Measurements from ENCODE around the gene PNCK. TPM values are rescaled to one million over a fixed set of nuclear protein-coding genes. Genes with fewer than 3 reads are reported as not detected.

Gene PNCK
- total RNA-seq, 1 experiment from 2014 or later: 2.3 TPM

DNA sequence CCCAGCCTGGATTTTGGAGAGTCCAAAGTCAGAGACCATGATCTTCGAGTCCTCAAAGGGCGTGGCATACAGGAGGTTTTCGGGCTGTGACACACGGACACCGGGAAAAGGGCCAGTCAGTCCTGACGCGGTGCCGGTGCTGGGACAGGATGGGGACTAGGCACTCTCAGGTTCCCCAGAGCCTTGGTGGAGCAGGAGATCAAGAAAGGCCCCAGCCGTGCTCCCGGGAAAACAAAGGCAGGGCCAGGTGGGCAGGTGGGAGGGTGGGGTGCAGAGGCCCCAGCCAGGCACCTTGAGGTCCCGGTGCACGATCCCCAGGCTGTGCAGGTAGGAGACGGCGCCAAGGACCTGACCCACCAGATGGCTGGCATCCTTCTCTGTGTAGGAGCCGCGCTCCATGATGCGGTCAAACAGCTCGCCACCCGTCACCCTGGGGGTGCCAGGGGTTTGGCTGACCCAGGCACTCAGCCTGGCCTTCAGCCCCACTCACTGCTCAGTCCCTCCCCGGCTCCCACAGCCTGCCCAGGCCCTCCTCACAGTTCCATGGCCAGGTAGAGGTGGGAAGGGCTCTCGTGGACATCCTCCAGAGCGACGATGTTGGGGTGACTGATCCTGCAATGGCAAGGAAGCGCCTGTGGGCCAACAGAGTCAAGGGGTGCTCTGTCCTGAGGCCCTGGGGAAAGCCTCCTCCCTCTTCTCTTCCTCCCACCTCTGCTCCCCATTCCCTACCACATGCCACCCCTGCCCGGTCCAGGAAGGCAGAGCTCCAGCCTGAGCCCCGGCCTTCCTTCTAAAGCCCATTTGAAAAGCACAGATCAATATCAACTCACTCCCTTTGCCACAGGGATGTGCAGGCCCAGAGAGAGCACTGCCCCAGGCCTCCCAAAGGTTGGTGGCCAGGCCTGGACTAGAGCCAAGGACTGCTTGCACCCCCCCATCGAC lies 1.8 kb downstream of the PNCK start:
- Histone ChIP-seq H3K9me3 (ENCODE audit: control insufficient read depth, insufficient read depth, low read depth, low read length) (no peaks in the 10 kb centered on the region), H3K4me3 (ENCODE audit: low read depth in 2 of 2, low read length in 2 of 2) (no peak overlapping the region), H3K27me3 (ENCODE audit: control insufficient read depth, insufficient read depth, low read length) (no peaks in the 10 kb centered on the region), H3K27ac (ENCODE audit: low read length) (no peak overlapping the region), H3K4me1 (ENCODE audit: control insufficient read depth, insufficient read depth, low read length) (no peaks in the 10 kb centered on the region), H3K36me3 (ENCODE audit: control insufficient read depth, insufficient read depth, low read length) (no peaks in the 10 kb centered on the region)
- DNase-seq (ENCODE audit: low read depth, low spot score) (no peak), ATAC-seq (no peak)
- TF ChIP-seq REST (IDR thresholded peaks at IDR 0.05; ENCODE audit: insufficient read depth in 1 of 2, low read depth in 2 of 2, low read length in 1 of 2) (no peak), SIN3A (IDR thresholded peaks at IDR 0.05; ENCODE audit: borderline replicate concordance, insufficient read depth, low read depth, low read length) (no peak), TCF7L2 (IDR thresholded peaks at IDR 0.05; ENCODE audit: low read depth, low read length) (no peak), POLR2AphosphoS5 (IDR thresholded peaks at IDR 0.05; ENCODE audit: low read depth, low read length) (no peak)
- TF ChIP-seq, protein P1, sequence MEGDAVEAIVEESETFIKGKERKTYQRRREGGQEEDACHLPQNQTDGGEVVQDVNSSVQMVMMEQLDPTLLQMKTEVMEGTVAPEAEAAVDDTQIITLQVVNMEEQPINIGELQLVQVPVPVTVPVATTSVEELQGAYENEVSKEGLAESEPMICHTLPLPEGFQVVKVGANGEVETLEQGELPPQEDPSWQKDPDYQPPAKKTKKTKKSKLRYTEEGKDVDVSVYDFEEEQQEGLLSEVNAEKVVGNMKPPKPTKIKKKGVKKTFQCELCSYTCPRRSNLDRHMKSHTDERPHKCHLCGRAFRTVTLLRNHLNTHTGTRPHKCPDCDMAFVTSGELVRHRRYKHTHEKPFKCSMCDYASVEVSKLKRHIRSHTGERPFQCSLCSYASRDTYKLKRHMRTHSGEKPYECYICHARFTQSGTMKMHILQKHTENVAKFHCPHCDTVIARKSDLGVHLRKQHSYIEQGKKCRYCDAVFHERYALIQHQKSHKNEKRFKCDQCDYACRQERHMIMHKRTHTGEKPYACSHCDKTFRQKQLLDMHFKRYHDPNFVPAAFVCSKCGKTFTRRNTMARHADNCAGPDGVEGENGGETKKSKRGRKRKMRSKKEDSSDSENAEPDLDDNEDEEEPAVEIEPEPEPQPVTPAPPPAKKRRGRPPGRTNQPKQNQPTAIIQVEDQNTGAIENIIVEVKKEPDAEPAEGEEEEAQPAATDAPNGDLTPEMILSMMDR (IDR thresholded peaks at IDR 0.05): no peak
- in situ Hi-C loops (cut with HindIII; ENCODE audit: low pct_unique_long_range_greater_than_20kb, low sequenced_read_pairs) (no loop called here), intact Hi-C loops (cut with micrococcal nuclease; ENCODE audit: unreplicated experiment) (no loop called here)
- no TSS peak for BruUV-seq (replicated peaks)
- CTCF ChIA-PET: no interaction called here
- POLR2A ChIA-PET: no interaction called here

- BruUV-seq (replicated peaks): no TSS peak
- no peak for DNase-seq (ENCODE audit: low read depth, low spot score)
- POLR2A ChIA-PET: no interaction called here
- ATAC-seq: no peak
- in situ Hi-C loops (cut with HindIII; ENCODE audit: low pct_unique_long_range_greater_than_20kb, low sequenced_read_pairs): no loop called here
- CTCF ChIA-PET: interaction anchor here (0.7 kb wide), 2 partner anchors 25 to 40 kb away, joined by 3 to 4 read pairs; no protein-coding TSS in a partner anchor
- no peak overlapping the region for H3K27ac ChIP-seq (ENCODE audit: low read length)
- H3K27me3 ChIP-seq (ENCODE audit: control insufficient read depth, insufficient read depth, low read length): no peaks in the 10 kb centered on the region
- no peaks in the 10 kb centered on the region for H3K9me3 ChIP-seq (ENCODE audit: control insufficient read depth, insufficient read depth, low read depth, low read length)
- TF ChIP-seq REST (IDR thresholded peaks at IDR 0.05; ENCODE audit: insufficient read depth in 1 of 2, low read depth in 2 of 2, low read length in 1 of 2) (no peak), SIN3A (IDR thresholded peaks at IDR 0.05; ENCODE audit: borderline replicate concordance, insufficient read depth, low read depth, low read length) (no peak), POLR2AphosphoS5 (IDR thresholded peaks at IDR 0.05; ENCODE audit: low read depth, low read length) (no peak), TCF7L2 (IDR thresholded peaks at IDR 0.05; ENCODE audit: low read depth, low read length) (no peak)
- TF ChIP-seq, protein P1 (IDR thresholded peaks at IDR 0.05): no peak
- H3K4me1 ChIP-seq (ENCODE audit: control insufficient read depth, insufficient read depth, low read length): no peaks in the 10 kb centered on the region
- no peak overlapping the region for H3K4me3 ChIP-seq (ENCODE audit: low read depth in 2 of 2, low read length in 2 of 2)
- H3K36me3 ChIP-seq (ENCODE audit: control insufficient read depth, insufficient read depth, low read length): no peaks in the 10 kb centered on the region
- intact Hi-C loops (cut with micrococcal nuclease; ENCODE audit: unreplicated experiment): no loop called here
Measured at GRCh38 chrX:153670748-153671588, 2.6 kb downstream of the PNCK start.
